Activated CD4-positive, alpha-beta T cell treated with anti-CD3 and anti-CD28 coated beads, Interleukin-2, Interleukin-4, amounts not matched to agents 100 ng/mL and 50 ng/mL, durations not matched to agents 16 hours and 8 hours (primary cell): ENCODE measurements around the gene ARHGEF16.

Experiments
- DNase-seq: peaks from one replicate; pipeline ENCODE4 v3.0.0-alpha.2; 2020; ENCODE audit warnings: low spot score

The ARHGEF16 gene

GRCh38 chr1:3468236-3469103 is 14.0 kb downstream of the ARHGEF16 start:
- DNase-seq: no peak

GRCh38 chr1:3469104-3469848 is 14.8 kb downstream of the ARHGEF16 start:
- DNase-seq: no peak

GRCh38 chr1:3469849-3470649 is 15.6 kb downstream of the ARHGEF16 start:
- DNase-seq: no peak

GRCh38 chr1:3470650-3471355 is 16.3 kb downstream of the ARHGEF16 start:
- no peak for DNase-seq

- DNase-seq: no peak
Measured at GRCh38 chr1:3471356-3472087, 17.1 kb downstream of the ARHGEF16 start.

- no peak for DNase-seq
Measured at GRCh38 chr1:3472088-3472850, 17.8 kb downstream of the ARHGEF16 start.

- DNase-seq: no peak
Measured at GRCh38 chr1:3472906-3473305, 18.4 kb downstream of the ARHGEF16 start.

GRCh38 chr1:3473381-3473844 is 18.9 kb downstream of the ARHGEF16 start:
- DNase-seq: no peak

GRCh38 chr1:3474016-3474415 is 19.6 kb downstream of the ARHGEF16 start:
- no peak for DNase-seq

- DNase-seq: no peak
Measured at GRCh38 chr1:3474421-3474820, 20.0 kb downstream of the ARHGEF16 start.

- DNase-seq: no peak
Measured at GRCh38 chr1:3475839-3476573, 21.5 kb downstream of the ARHGEF16 start.

GRCh38 chr1:3476666-3477065 is 22.2 kb downstream of the ARHGEF16 start:
- DNase-seq: no peak

- no peak for DNase-seq
Measured at GRCh38 chr1:3477241-3477995, 23.0 kb downstream of the ARHGEF16 start.

- DNase-seq: no peak
Measured at GRCh38 chr1:3478187-3478586, 23.7 kb downstream of the ARHGEF16 start.

- DNase-seq: no peak
Measured at GRCh38 chr1:3479511-3480368, 25.3 kb downstream of the ARHGEF16 start.

GRCh38 chr1:3480369-3480719 is 25.9 kb downstream of the ARHGEF16 start:
- DNase-seq: no peak

- DNase-seq: no peak
Measured at GRCh38 chr1:3481046-3481445, 26.6 kb downstream of the ARHGEF16 start.

- no peak for DNase-seq
Measured at GRCh38 chr1:3481836-3482375, 27.4 kb downstream of the ARHGEF16 start.
